T-helper 9 cell (primary cell): Measurements from ENCODE around the gene ZNF804A.

Source experiments
- DNase-seq: peaks from one replicate; pipeline ENCODE4 v3.0.0-alpha.2; 2020

The ZNF804A gene

DNA sequence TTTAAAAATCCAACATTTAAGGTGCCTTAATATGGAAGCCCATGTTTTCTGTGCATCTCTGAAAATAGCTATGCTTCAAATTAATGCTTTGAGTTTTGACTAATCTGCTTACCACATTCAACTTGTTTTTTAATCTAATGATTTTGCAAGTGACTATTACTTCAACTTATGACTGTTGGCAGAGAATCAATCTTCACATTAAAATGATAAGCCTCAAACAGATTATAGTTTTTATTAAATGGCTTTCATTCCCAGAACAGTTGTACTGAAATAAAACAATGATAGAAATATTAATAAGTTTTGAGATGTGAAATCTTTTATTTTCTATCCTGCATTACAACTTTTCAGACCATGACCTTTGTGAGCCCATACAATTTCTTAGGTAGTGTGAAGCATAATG is 347.5 kb downstream of the ZNF804A start:
- DNase-seq: no peak

DNA sequence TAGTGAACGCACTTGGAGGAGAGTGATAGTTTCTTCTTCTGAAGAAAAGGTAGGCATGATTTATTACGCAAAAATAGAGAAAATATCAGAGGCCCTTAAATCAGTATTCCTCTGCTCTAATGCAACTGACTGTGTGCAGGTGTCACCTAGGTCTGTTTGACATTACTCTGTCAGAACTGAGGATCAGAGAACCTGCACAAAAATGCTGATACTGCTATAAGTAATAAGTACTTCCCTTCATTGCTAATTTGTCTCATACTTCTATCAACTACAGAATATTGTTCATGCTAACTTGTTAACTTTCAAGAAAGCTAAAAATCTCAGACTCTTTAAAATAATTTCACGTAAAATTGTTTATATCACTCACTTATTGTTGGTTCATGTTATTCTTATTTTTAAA is 358.5 kb downstream of the ZNF804A start:
- DNase-seq: no peak

DNA sequence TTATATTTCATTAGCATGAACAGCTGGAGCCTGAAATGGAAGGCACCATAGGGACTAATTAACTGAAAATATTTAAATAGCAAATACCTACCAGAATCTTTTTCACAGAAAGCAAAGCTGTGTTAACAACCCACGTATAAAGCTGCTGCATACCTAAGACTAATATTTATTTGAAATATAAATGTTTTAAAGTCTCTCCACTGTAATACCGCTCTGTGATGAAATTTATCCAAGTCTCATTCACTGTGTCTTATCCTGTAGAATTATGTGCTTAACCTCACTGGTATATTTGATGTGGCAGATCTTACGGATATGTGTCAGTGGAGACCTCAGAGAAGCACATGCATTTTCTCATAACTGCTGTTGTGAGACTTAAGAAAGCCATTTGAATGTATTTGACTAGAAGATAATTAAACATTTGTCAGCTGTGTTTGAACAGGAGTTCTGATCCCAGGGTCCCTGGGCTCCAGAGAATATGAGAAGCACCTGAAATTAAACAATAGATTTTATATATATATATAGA is 373.3 kb downstream of the ZNF804A start:
- DNase-seq: no peak
